Measurements from ENCODE around the gene JADE3.

GRCh38 chrX:46935295-46935694 lies 23.1 kb downstream of the JADE3 start:
- TF ChIP-seq CTCF (conservative IDR thresholded peaks at IDR 0.05 in 1 of 2, IDR thresholded peaks at IDR 0.05 in 1 of 2; ENCODE audit: low read depth in 1 of 2, low read length in 2 of 2) (no peak), EZH2 (IDR thresholded peaks at IDR 0.05; ENCODE audit: low read length, missing control alignments) (no peak)

All from fibroblast of lung (primary cell).